A549 (cell line): ENCODE data around the gene CEBPE. TPM values are rescaled to one million over a fixed set of nuclear protein-coding genes. Genes with fewer than 3 reads are reported as not detected.

Experiments
- ATAC-seq, 2 experiments: fragments of 200-7000 bp in 1 of 2; fragments of >200 bp in 1 of 2; cut with Nextera tagmentation in 1 of 2; cut with Tn5 transposase in 1 of 2; 3 replicates each; pipeline versions ENCODE4 v1.8.0 to v1.9.1; 2018 to 2020; ENCODE audit warnings: mild to moderate bottlenecking in 1 of 2, moderate library complexity in 1 of 2
- CTCF ChIA-PET: fragments of 300-600 bp; sonication (Branson Sonifier 250); formaldehyde crosslinking; extraction: SDS; loops from one replicate; lab custom pipeline; 2021; ENCODE audit warnings: antibody characterized with exemption, inconsistent platforms; lab: Yijun Ruan, JAX
- POLR2A ChIA-PET: fragments of 350-600 bp; formaldehyde crosslinking; extraction: SDS; loops from one replicate; lab custom pipeline; 2021; ENCODE audit warnings: antibody characterized with exemption, inconsistent platforms; lab: Yijun Ruan, JAX
- DNase-seq, 2 experiments: peaks; one replicate each; pipeline versions ENCODE4 v3.0.0 to v3.0.0-alpha.2; 2011 to 2016; ENCODE audit warnings: low read depth in 1 of 2, low spot score in 1 of 2
- FAIRE-seq: peaks from 2 replicates; lab custom pipeline; 2011; peaks lifted over from hg19 to GRCh38; lab: Jason Lieb, UNC
- H3K27ac ChIP-seq, 2 experiments: fragments of >200 bp; sonication (Bioruptor Twin); formaldehyde crosslinking; 3 replicates each; pipeline ENCODE4 v1.5.1; 2016 to 2017
- H3K4me1 ChIP-seq: fragments of >200 bp; sonication (Bioruptor Twin); formaldehyde crosslinking; 3 replicates; pipeline ENCODE4 v1.6.1; 2016
- H3K4me2 ChIP-seq: fragments of >200 bp; sonication (Bioruptor Twin); formaldehyde crosslinking; 3 replicates; pipeline ENCODE4 v1.6.1; 2016
- H3K4me3 ChIP-seq: fragments of >200 bp; sonication (Bioruptor Twin); formaldehyde crosslinking; 3 replicates; pipeline ENCODE4 v1.5.1; 2016
- H3K9me3 ChIP-seq: fragments of >200 bp; sonication (Bioruptor Twin); formaldehyde crosslinking; 3 replicates; pipeline ENCODE4 v1.6.1; 2016
- BHLHE40 ChIP-seq: IDR thresholded peaks from 2 replicates; pipeline ENCODE4 v1.6.1; 2012; ENCODE audit warnings: low read depth, low read length, inconsistent platforms
- CBX8 ChIP-seq: fragments of 200-600 bp; sonication (generic); IDR thresholded peaks from 2 replicates; pipeline ENCODE4 v1.6.1; 2016
- CEBPB ChIP-seq, 2 experiments: fragments of >200 bp in 1 of 2; sonication (Bioruptor Twin) in 1 of 2; formaldehyde crosslinking in 1 of 2; IDR thresholded peaks; 2 replicates each; pipeline ENCODE4 v1.6.1; 2012 to 2016
- CHD2 ChIP-seq: fragments of 150-350 bp; IDR thresholded peaks from 2 replicates; pipeline ENCODE4 v1.6.1; 2014; ENCODE audit warnings: low read length; ENCODE audit not compliant: partially characterized antibody
- EP300 ChIP-seq, 2 experiments: fragments of >200 bp; sonication (Bioruptor Twin); formaldehyde crosslinking; IDR thresholded peaks; 2 replicates in 1 of 2; 3 replicates in 1 of 2; pipeline ENCODE4 v1.6.1; 2016 to 2017
- HES2 ChIP-seq: fragments of >200 bp; sonication (Bioruptor Twin); formaldehyde crosslinking; IDR thresholded peaks from 2 replicates; pipeline ENCODE4 v1.6.1; 2016
- HEYL ChIP-seq: fragments of 250-450 bp; sonication (Bioruptor Pico); IDR thresholded peaks from 2 replicates; pipeline ENCODE4 v1.8.0; 2021; ENCODE audit warnings: mild to moderate bottlenecking, moderate library complexity
- HOXA7 ChIP-seq: fragments of 250-450 bp; sonication (Bioruptor Pico); IDR thresholded peaks from 2 replicates; pipeline ENCODE4 v1.5.0; 2020; ENCODE audit warnings: mild to moderate bottlenecking, moderate library complexity
- HOXB13 ChIP-seq: fragments of 250-450 bp; sonication (Bioruptor Pico); IDR thresholded peaks from 2 replicates; pipeline ENCODE4 v1.5.0; 2020; ENCODE audit warnings: low read depth, mild to moderate bottlenecking, moderate library complexity
- JUN ChIP-seq, 2 experiments: fragments of >200 bp; sonication (Bioruptor Twin); formaldehyde crosslinking; IDR thresholded peaks; 2 replicates in 1 of 2; 3 replicates in 1 of 2; pipeline ENCODE4 v1.6.1; 2016 to 2017
- JUNB ChIP-seq: fragments of >200 bp; sonication (Bioruptor Twin); formaldehyde crosslinking; IDR thresholded peaks from 2 replicates; pipeline ENCODE4 v1.6.1; 2016
- KDM1A ChIP-seq: fragments of 200-600 bp; sonication (generic); IDR thresholded peaks from 2 replicates; pipeline ENCODE4 v1.6.1; 2016; ENCODE audit warnings: low read depth, mild to moderate bottlenecking
- MAX ChIP-seq: IDR thresholded peaks from 2 replicates; pipeline ENCODE4 v1.6.1; 2012
- MAZ ChIP-seq: fragments of 150-350 bp; IDR thresholded peaks from 2 replicates; pipeline ENCODE4 v1.6.1; 2014; ENCODE audit warnings: antibody characterized with exemption, low read depth, low read length, borderline replicate concordance
- NFE2L2 ChIP-seq: fragments of 150-350 bp; conservative IDR thresholded peaks from 2 replicates; pipeline ENCODE4 v1.6.1; 2014; ENCODE audit warnings: low read length
- PHF8 ChIP-seq: fragments of 200-600 bp; sonication (generic); IDR thresholded peaks from 2 replicates; pipeline ENCODE4 v1.6.1; 2016; ENCODE audit warnings: low read depth, mild to moderate bottlenecking, antibody characterized with exemption, moderate library complexity, borderline replicate concordance
- POLR2A ChIP-seq: IDR thresholded peaks from 2 replicates; pipeline ENCODE4 v1.6.1; 2012; ENCODE audit warnings: mild to moderate bottlenecking, low read length
- RAD21 ChIP-seq, 2 experiments: fragments of >200 bp in 1 of 2; sonication (Bioruptor Twin) in 1 of 2; formaldehyde crosslinking in 1 of 2; IDR thresholded peaks in 1 of 2; conservative IDR thresholded peaks in 1 of 2; 2 replicates in 1 of 2; 3 replicates in 1 of 2; pipeline ENCODE4 v1.6.1; 2012 to 2018; ENCODE audit warnings: inconsistent platforms in 1 of 2
- RARB ChIP-seq: fragments of 250-450 bp; sonication (Bioruptor Pico); IDR thresholded peaks from 2 replicates; pipeline ENCODE4 v1.8.0; 2021; ENCODE audit warnings: mild to moderate bottlenecking, moderate library complexity
- RCOR1 ChIP-seq: fragments of 150-350 bp; IDR thresholded peaks from 2 replicates; pipeline ENCODE4 v1.6.1; 2014; ENCODE audit warnings: antibody characterized with exemption, low read length, low read depth
- REST ChIP-seq: fragments of 200-600 bp; sonication (generic); IDR thresholded peaks from 2 replicates; pipeline ENCODE4 v1.6.1; 2016; ENCODE audit warnings: antibody characterized with exemption, mild to moderate bottlenecking, moderate library complexity
- RNF2 ChIP-seq: fragments of 200-600 bp; sonication (generic); IDR thresholded peaks from 2 replicates; pipeline ENCODE4 v1.6.1; 2016; ENCODE audit warnings: low read depth, mild to moderate bottlenecking, antibody characterized with exemption, moderate library complexity, borderline replicate concordance
- SREBF2 ChIP-seq: fragments of 450-650 bp; IDR thresholded peaks from 2 replicates; pipeline ENCODE4 v1.6.1; 2014; ENCODE audit warnings: mild to moderate bottlenecking, moderate library complexity
- TP53 ChIP-seq: fragments of 250-450 bp; sonication (Bioruptor Pico); IDR thresholded peaks from 2 replicates; pipeline ENCODE4 v1.5.0; 2021; ENCODE audit warnings: mild to moderate bottlenecking, moderate library complexity
- USF2 ChIP-seq: fragments of 450-650 bp; IDR thresholded peaks from 2 replicates; pipeline ENCODE4 v1.6.1; 2014; ENCODE audit warnings: antibody characterized with exemption
- ZC3H11A ChIP-seq: fragments of 450-650 bp; IDR thresholded peaks from 2 replicates; pipeline ENCODE4 v1.6.1; 2014; ENCODE audit warnings: antibody characterized with exemption, mild to moderate bottlenecking
- WGBS: methylation state at CpG from one replicate; pipeline ENCODE4 v1.1.6; 2017; ENCODE audit errors: missing lambda C conversion rate; 5-methylcytosine and 5-hydroxymethylcytosine counted together
- polyA plus RNA-seq, 4 experiments: library from polyadenylated mRNA; depleted of rRNA in 3 of 4; stranded (reverse); fragments of >200 nt; fragmentation: RNase III in 1 of 4; extraction: RNeasy Plus Mini Kit Qiagen cat#74134 plus additional on column Dnase treatment in 1 of 4; gene quantifications; 2 replicates in 3 of 4; 3 replicates in 1 of 4; pipeline ENCODE4 v1.2.3, GENCODE V29; 2011 to 2017

CEBPE gene
- polyA plus RNA-seq, 2 of the 4 experiments (the other 2 are of a cell fraction), result 0.05 TPM; not detected in 1

GRCh38 chr14:23125011-23125410, 6.0 kb upstream of the CEBPE start:
- Histone ChIP-seq H3K4me2 (no peak overlapping the region), H3K4me3 (no peak overlapping the region), H3K27ac (no peak overlapping the region), H3K9me3 (no peaks in the 10 kb centered on the region), H3K4me1 (no peaks in the 10 kb centered on the region)
- WGBS, result 22% methylated on average over 3 of the region's 3 CpGs
- POLR2A ChIA-PET, result no interaction called here
- DNase-seq (no peak), ATAC-seq (no peak), FAIRE-seq (no peak)
- CTCF ChIA-PET, result interaction anchor here (0.9 to 24.2 kb wide), 4 partner anchors 54 to 255 kb away, joined by 3 to 848 read pairs (median 3); partner anchors contain the start of gene SLC7A8
- TF ChIP-seq RAD21 (conservative IDR thresholded peaks at IDR 0.05 in 1 of 2, IDR thresholded peaks at IDR 0.05 in 1 of 2) (no peak), SREBF2 (no peak), MAZ (no peak), PHF8 (no peak), ZC3H11A (no peak), HES2 (no peak), CEBPB (IDR thresholded peaks at IDR 0.05) (no peak), EP300 (IDR thresholded peaks at IDR 0.05) (no peak), RNF2 (no peak), USF2 (no peak), HEYL (CRISPR knock-in tag) (no peak), HOXB13 (CRISPR knock-in tag) (no peak), JUN (IDR thresholded peaks at IDR 0.05) (no peak), HOXA7 (CRISPR knock-in tag) (no peak), POLR2A (no peak), JUNB (no peak), KDM1A (no peak), CBX8 (no peak)

GRCh38 chr14:23124337-23124954, 5.4 kb upstream of the CEBPE start:
- CTCF ChIA-PET, result interaction anchor here (0.9 to 24.2 kb wide), 5 partner anchors 48 to 255 kb away, joined by 3 to 848 read pairs (median 3); partner anchors contain the start of gene SLC7A8
- TF ChIP-seq RARB, result no peak
- TF ChIP-seq REST, result no peak
- no peak for TF ChIP-seq TP53
- no peak for TF ChIP-seq RCOR1
- no peak for TF ChIP-seq NFE2L2
- no peak for TF ChIP-seq BHLHE40
- TF ChIP-seq MAX, result no peak
- no peak for TF ChIP-seq KDM1A
- TF ChIP-seq MAZ, result no peak
- TF ChIP-seq CBX8, result no peak
- TF ChIP-seq HEYL (CRISPR knock-in tag), result no peak
- no peak for TF ChIP-seq CHD2
- no peaks in the 10 kb centered on the region for H3K9me3 ChIP-seq
- H3K4me3 ChIP-seq, result no peak overlapping the region
- H3K27ac ChIP-seq, result no peak overlapping the region
- no peak overlapping the region for H3K4me2 ChIP-seq
- no peaks in the 10 kb centered on the region for H3K4me1 ChIP-seq
- FAIRE-seq (no peak), ATAC-seq (no peak), DNase-seq (no peak)
- 72% methylated on average over 13 of the region's 13 CpGs for WGBS
- POLR2A ChIA-PET, result no interaction called here
